Measurements from ENCODE around the gene TEFM. TPM values are rescaled to one million over a fixed set of nuclear protein-coding genes. Genes with fewer than 3 reads are reported as not detected.
A peak's percentile ranks its signal among the peaks of the same experiment; 100 is the strongest.

Gene TEFM
- total and polyA plus RNA-seq, 2 donors (not counting 1 experiment from before 2014, with no cell fraction given), result 10.9 to 11.1 TPM

- no peak overlapping the region for H3K4me3 ChIP-seq (replicated peaks in 1 of 4; ENCODE audit: control extremely low read depth in 1 of 4, insufficient read depth in 1 of 4, low read depth in 3 of 4, low read length in 4 of 4)
- H4K20me1 ChIP-seq (ENCODE audit: control insufficient read depth, extremely low read depth, insufficient read depth, low read length), result no peaks in the 10 kb centered on the region
- no peaks in the 10 kb centered on the region for H3K79me2 ChIP-seq (ENCODE audit: control insufficient read depth, insufficient read depth, low read length)
- no peak for DNase-seq (ENCODE audit: low read depth in 2 of 2)
- no peaks in the 10 kb centered on the region for H3K9me3 ChIP-seq (ENCODE audit: control insufficient read depth, insufficient read depth, low read depth, low read length)
- H3K9ac ChIP-seq (ENCODE audit: insufficient read depth, low read length), result no peak overlapping the region
- no peaks in the 10 kb centered on the region for H3K27me3 ChIP-seq (ENCODE audit: control insufficient read depth, insufficient read depth, low read length)
- H3K27ac ChIP-seq (ENCODE audit: insufficient read depth, low read length), result no peak overlapping the region
- peaks cover 3% of the 10 kb centered on the region for H3K4me1 ChIP-seq (ENCODE audit: control insufficient read depth, extremely low read depth, insufficient read depth, low read length)
- H3K36me3 ChIP-seq (ENCODE audit: control insufficient read depth, insufficient read depth, low read length), result no peaks in the 10 kb centered on the region
- H3K4me2 ChIP-seq (ENCODE audit: extremely low read depth, insufficient read depth, low read length), result no peak overlapping the region
- H2AFZ ChIP-seq (ENCODE audit: low read length), result no peak overlapping the region
- TF ChIP-seq CTCF (conservative IDR thresholded peaks at IDR 0.05 in 1 of 2, IDR thresholded peaks at IDR 0.05 in 1 of 2; ENCODE audit: low read depth in 1 of 2, low read length in 2 of 2) (no peak), EZH2 (IDR thresholded peaks at IDR 0.05; ENCODE audit: low read length, missing control alignments) (no peak)
Measured at GRCh38 chr17:30952638-30953393, 46.8 kb upstream of the TEFM start.

GRCh38 chr17:30950669-30951399 is 44.8 kb upstream of the TEFM start:
- H2AFZ ChIP-seq (ENCODE audit: low read length), result no peak overlapping the region
- no peak overlapping the region for H3K4me3 ChIP-seq (replicated peaks in 1 of 4; ENCODE audit: control extremely low read depth in 1 of 4, insufficient read depth in 1 of 4, low read depth in 3 of 4, low read length in 4 of 4)

More at GRCh38 chr17:30950669-30951399, 44.8 kb upstream of the TEFM start:
- no peak overlapping the region for H3K27ac ChIP-seq (ENCODE audit: insufficient read depth, low read length)
- no peaks in the 10 kb centered on the region for H3K9me3 ChIP-seq (ENCODE audit: control insufficient read depth, insufficient read depth, low read depth, low read length)
- no peak for TF ChIP-seq EZH2 (IDR thresholded peaks at IDR 0.05; ENCODE audit: low read length, missing control alignments)
- no peak for TF ChIP-seq CTCF (conservative IDR thresholded peaks at IDR 0.05 in 1 of 2, IDR thresholded peaks at IDR 0.05 in 1 of 2; ENCODE audit: low read depth in 1 of 2, low read length in 2 of 2)
- no peaks in the 10 kb centered on the region for H3K27me3 ChIP-seq (ENCODE audit: control insufficient read depth, insufficient read depth, low read length)
- peak; percentile 65 to 93 for DNase-seq (ENCODE audit: low read depth in 2 of 2)
- no peaks in the 10 kb centered on the region for H3K4me1 ChIP-seq (ENCODE audit: control insufficient read depth, extremely low read depth, insufficient read depth, low read length)
- no peaks in the 10 kb centered on the region for H3K36me3 ChIP-seq (ENCODE audit: control insufficient read depth, insufficient read depth, low read length)
- H4K20me1 ChIP-seq (ENCODE audit: control insufficient read depth, extremely low read depth, insufficient read depth, low read length), result no peaks in the 10 kb centered on the region
- H3K9ac ChIP-seq (ENCODE audit: insufficient read depth, low read length), result no peak overlapping the region
- H3K4me2 ChIP-seq (ENCODE audit: extremely low read depth, insufficient read depth, low read length), result no peak overlapping the region
- H3K79me2 ChIP-seq (ENCODE audit: control insufficient read depth, insufficient read depth, low read length), result no peaks in the 10 kb centered on the region
